GM13976 (cell line): ENCODE measurements around the gene ZNF778.
A peak's percentile ranks its signal among the peaks of the same experiment; 100 is the strongest.

ENCODE experiments used
- DNase-seq: peaks from one replicate; pipeline ENCODE4 v3.0.0; 2012; ENCODE audit warnings: low spot score
- CTCF ChIP-seq: IDR thresholded peaks from 2 replicates; pipeline ENCODE4 v1.5.1; 2012; ENCODE audit warnings: borderline replicate concordance, mild to moderate bottlenecking; ENCODE audit not compliant: insufficient read depth; ENCODE audit errors: extremely low read depth, missing control alignments, control extremely low read depth
- in situ Hi-C: fragments of 300-500 bp; cut with MboI; formaldehyde crosslinking; loops from one replicate; pipeline ENCODE4 v1.12.0; 2022; ENCODE audit warnings: low sequenced_read_pairs, mixed read lengths, inconsistent platforms; ENCODE audit not compliant: unreplicated experiment

The ZNF778 gene

GRCh38 chr16:89192956-89193575, 24.4 kb upstream of the ZNF778 start:
- peak; percentile 87 for DNase-seq
- in situ Hi-C loops, result no loop called here
- TF ChIP-seq CTCF, result no peak

GRCh38 chr16:89193576-89194293, 23.8 kb upstream of the ZNF778 start:
- no peak for TF ChIP-seq CTCF
- DNase-seq, result no peak
- in situ Hi-C loops, result no loop called here

- no peak for DNase-seq
- no peak for TF ChIP-seq CTCF
- in situ Hi-C loops, result no loop called here
These were observed 22.9 kb upstream of the ZNF778 start for GRCh38 chr16:89194340-89195311.

GRCh38 chr16:89195521-89196171, 21.9 kb upstream of the ZNF778 start:
- TF ChIP-seq CTCF, result no peak
- in situ Hi-C loops, result no loop called here
- no peak for DNase-seq

GRCh38 chr16:89197033-89197632, 20.4 kb upstream of the ZNF778 start:
- in situ Hi-C loops, result no loop called here
- DNase-seq, result no peak
- no peak for TF ChIP-seq CTCF
